Activated naive CD8-positive, alpha-beta T cell treated with anti-CD3 and anti-CD28 coated beads, Interleukin-2, amount 50 U/mL, for 24 hours (primary cell): ENCODE data around the gene RBM4.
A peak's percentile ranks its signal among the peaks of the same experiment; 100 is the strongest.
"Not testable (repeated sequence)": the region's sequence is repeated elsewhere in the genome, so short reads cannot be mapped to it uniquely, and the experiment has no call there.

Experiments used
- ATAC-seq: fragments of 150-1000 bp; cut with Tn5 transposase; one replicate; pipeline ENCODE4 v1.10.0; 2021
- DNase-seq: peaks from one replicate; pipeline ENCODE4 v3.0.0; 2021
- H3K27ac Mint-ChIP-seq: one replicate; pipeline ENCODE4 v1.8.0; 2021; ENCODE audit warnings: mild to moderate bottlenecking, mixed read lengths
- H3K27me3 Mint-ChIP-seq: one replicate; pipeline ENCODE4 v1.8.0; 2021; ENCODE audit warnings: mixed read lengths
- H3K36me3 Mint-ChIP-seq: one replicate; pipeline ENCODE4 v1.8.0; 2021; ENCODE audit warnings: low read depth, mixed read lengths
- H3K4me1 Mint-ChIP-seq: one replicate; pipeline ENCODE4 v1.8.0; 2021; ENCODE audit warnings: mixed read lengths
- H3K4me3 Mint-ChIP-seq: one replicate; pipeline ENCODE4 v1.8.0; 2021; ENCODE audit warnings: mild to moderate bottlenecking, moderate library complexity, mixed read lengths
- H3K9me3 Mint-ChIP-seq: one replicate; pipeline ENCODE4 v1.8.0; 2021; ENCODE audit warnings: mixed read lengths

RBM4 gene

GRCh38 chr11:66606608-66607007 is 31.9 kb upstream of the RBM4 start:
- DNase-seq, H3K27me3 Mint-ChIP-seq, ATAC-seq, H3K9me3 Mint-ChIP-seq, H3K4me3 Mint-ChIP-seq, H3K27ac Mint-ChIP-seq, H3K36me3 Mint-ChIP-seq: not testable (repeated sequence)
- H3K4me1 Mint-ChIP-seq = peaks cover 16% of the 10 kb centered on the region

- H3K4me3 Mint-ChIP-seq = no peak overlapping the region
- H3K27me3 Mint-ChIP-seq = no peaks in the 10 kb centered on the region
- H3K36me3 Mint-ChIP-seq = peaks cover 4% of the 10 kb centered on the region
- H3K27ac Mint-ChIP-seq = no peak overlapping the region
- no peak for DNase-seq
- no peaks in the 10 kb centered on the region for H3K9me3 Mint-ChIP-seq
- ATAC-seq = no peak
- H3K4me1 Mint-ChIP-seq = peaks cover 18% of the 10 kb centered on the region
Measured at GRCh38 chr11:66607126-66607834, 31.2 kb upstream of the RBM4 start.

- ATAC-seq = no peak
- Mint-ChIP-seq H3K27ac (no peak overlapping the region), H3K27me3 (no peaks in the 10 kb centered on the region), H3K9me3 (no peaks in the 10 kb centered on the region), H3K4me1 (peaks cover 18% of the 10 kb centered on the region), H3K36me3 (peaks cover 2% of the 10 kb centered on the region), H3K4me3 (no peak overlapping the region)
- DNase-seq = no peak
Measured at GRCh38 chr11:66609721-66610617, 28.5 kb upstream of the RBM4 start.

- H3K27ac Mint-ChIP-seq = no peak overlapping the region
- H3K27me3 Mint-ChIP-seq = no peaks in the 10 kb centered on the region
- ATAC-seq (no peak), DNase-seq (no peak)
- no peak overlapping the region for H3K4me3 Mint-ChIP-seq
- peaks cover 31% of the 10 kb centered on the region for H3K4me1 Mint-ChIP-seq
- H3K9me3 Mint-ChIP-seq = no peaks in the 10 kb centered on the region
- H3K36me3 Mint-ChIP-seq = peaks cover 17% of the 10 kb centered on the region
Measured at GRCh38 chr11:66612458-66612857, 26.0 kb upstream of the RBM4 start.

GRCh38 chr11:66614073-66614472 is 24.4 kb upstream of the RBM4 start:
- no peaks in the 10 kb centered on the region for H3K27me3 Mint-ChIP-seq
- no peak for ATAC-seq
- H3K4me1 Mint-ChIP-seq = peaks cover 40% of the 10 kb centered on the region
- H3K36me3 Mint-ChIP-seq = peaks cover 33% of the 10 kb centered on the region
- no peak for DNase-seq
- no peak overlapping the region for H3K4me3 Mint-ChIP-seq
- H3K9me3 Mint-ChIP-seq = no peaks in the 10 kb centered on the region
- H3K27ac Mint-ChIP-seq = no peak overlapping the region

GRCh38 chr11:66616379-66617154 is 21.9 kb upstream of the RBM4 start, which contains the start of gene RBM14:
RBM14 (plus strand) TSS chr11:66616630; CDS start chr11:66616721, 91 bp downstream.
- no peaks in the 10 kb centered on the region for H3K9me3 Mint-ChIP-seq
- H3K36me3 Mint-ChIP-seq = peaks cover 51% of the 10 kb centered on the region
- H3K4me3 Mint-ChIP-seq = peak within 1 kb of the TSS; percentile 89
- peak within 1 kb of the TSS; percentile 98 for H3K27ac Mint-ChIP-seq
- ATAC-seq (peak; percentile 97), DNase-seq (peak; percentile 98)
- H3K27me3 Mint-ChIP-seq = no peaks in the 10 kb centered on the region
- peaks cover 47% of the 10 kb centered on the region for H3K4me1 Mint-ChIP-seq

DNA sequence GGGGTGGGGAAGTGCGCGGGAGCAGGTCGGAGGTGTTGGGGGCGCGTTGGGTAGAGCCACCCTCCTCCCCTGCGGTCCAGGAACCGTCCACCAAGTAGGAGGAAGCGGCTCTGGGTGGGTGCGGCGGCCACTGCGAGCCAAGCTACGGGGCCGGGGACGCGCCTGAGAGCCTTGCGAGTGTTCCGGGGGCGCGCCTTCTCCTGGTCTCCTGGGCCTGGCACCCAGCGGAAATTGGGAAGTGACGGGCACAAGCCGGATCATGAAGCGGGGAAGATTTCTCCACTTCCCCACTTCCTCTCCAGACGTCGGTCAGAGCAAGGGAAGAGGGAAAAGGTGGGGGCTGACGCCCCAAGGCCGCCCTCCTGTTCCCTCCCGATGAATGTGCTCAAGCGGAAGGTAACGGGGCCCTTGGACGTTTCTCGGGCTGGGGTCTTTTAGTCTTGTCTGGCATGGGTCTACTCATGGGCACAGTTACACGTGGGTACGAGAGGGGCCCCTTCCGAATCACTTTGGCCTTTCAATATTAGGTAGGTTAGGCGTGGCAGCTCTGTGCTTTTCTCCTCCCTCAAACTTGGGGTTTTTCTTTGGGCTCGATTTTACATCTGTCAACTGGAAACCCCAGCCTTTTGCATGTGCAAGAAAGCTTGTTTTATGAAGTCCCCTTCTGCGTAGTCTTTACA is 21.2 kb upstream of the RBM4 start:
- no peak for DNase-seq
- Mint-ChIP-seq H3K9me3 (no peaks in the 10 kb centered on the region), H3K36me3 (peaks cover 56% of the 10 kb centered on the region), H3K4me1 (peaks cover 52% of the 10 kb centered on the region), H3K27me3 (no peaks in the 10 kb centered on the region), H3K27ac (peak overlapping the region; percentile 98), H3K4me3 (peak overlapping the region; percentile 89)
- ATAC-seq = no peak

- Mint-ChIP-seq H3K36me3 (peaks cover 74% of the 10 kb centered on the region), H3K27me3 (no peaks in the 10 kb centered on the region), H3K27ac (peak overlapping the region; percentile 98), H3K4me3 (peak overlapping the region; percentile 89), H3K9me3 (no peaks in the 10 kb centered on the region), H3K4me1 (peaks cover 70% of the 10 kb centered on the region)
- no peak for DNase-seq
- ATAC-seq = peak; percentile 8
Measured at GRCh38 chr11:66619080-66619554, 19.4 kb upstream of the RBM4 start.

DNA sequence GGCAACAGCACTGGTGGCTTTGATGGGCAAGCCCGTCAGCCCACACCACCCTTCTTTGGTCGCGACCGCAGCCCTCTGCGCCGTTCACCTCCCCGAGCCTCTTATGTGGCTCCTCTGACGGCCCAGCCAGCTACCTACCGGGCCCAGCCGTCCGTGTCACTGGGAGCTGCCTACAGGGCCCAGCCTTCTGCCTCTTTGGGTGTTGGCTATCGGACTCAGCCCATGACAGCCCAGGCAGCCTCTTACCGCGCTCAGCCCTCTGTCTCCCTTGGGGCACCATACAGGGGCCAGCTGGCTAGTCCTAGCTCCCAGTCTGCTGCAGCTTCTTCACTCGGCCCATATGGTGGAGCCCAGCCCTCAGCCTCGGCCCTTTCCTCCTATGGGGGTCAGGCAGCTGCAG is 14.1 kb upstream of the RBM4 start:
- ATAC-seq = no peak
- H3K4me3 Mint-ChIP-seq = no peak overlapping the region
- peaks cover 77% of the 10 kb centered on the region for H3K36me3 Mint-ChIP-seq
- peaks cover 61% of the 10 kb centered on the region for H3K4me1 Mint-ChIP-seq
- H3K9me3 Mint-ChIP-seq = no peaks in the 10 kb centered on the region
- DNase-seq = no peak
- no peak overlapping the region for H3K27ac Mint-ChIP-seq
- H3K27me3 Mint-ChIP-seq = no peaks in the 10 kb centered on the region

DNA sequence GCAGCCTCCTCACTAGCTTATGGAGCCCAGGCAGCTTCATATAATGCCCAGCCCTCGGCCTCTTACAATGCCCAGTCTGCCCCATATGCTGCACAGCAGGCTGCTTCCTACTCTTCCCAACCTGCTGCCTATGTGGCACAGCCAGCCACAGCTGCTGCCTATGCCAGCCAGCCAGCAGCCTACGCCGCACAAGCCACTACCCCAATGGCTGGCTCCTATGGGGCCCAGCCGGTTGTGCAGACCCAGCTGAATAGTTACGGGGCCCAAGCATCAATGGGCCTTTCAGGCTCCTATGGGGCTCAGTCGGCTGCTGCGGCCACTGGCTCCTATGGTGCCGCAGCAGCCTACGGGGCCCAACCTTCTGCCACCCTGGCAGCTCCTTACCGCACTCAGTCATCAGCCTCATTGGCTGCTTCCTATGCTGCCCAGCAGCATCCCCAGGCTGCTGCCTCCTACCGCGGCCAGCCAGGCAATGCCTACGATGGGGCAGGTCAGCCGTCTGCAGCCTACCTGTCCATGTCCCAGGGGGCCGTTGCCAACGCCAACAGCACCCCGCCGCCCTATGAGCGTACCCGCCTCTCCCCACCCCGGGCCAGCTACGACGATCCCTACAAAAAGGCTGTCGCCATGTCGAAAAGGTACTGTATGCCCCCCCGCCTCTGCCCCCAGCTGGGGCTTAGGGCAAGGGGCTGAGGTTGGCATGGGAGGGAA is 13.3 kb upstream of the RBM4 start:
- no peak for DNase-seq
- Mint-ChIP-seq H3K27ac (no peak overlapping the region), H3K4me3 (no peak overlapping the region), H3K9me3 (no peaks in the 10 kb centered on the region), H3K27me3 (no peaks in the 10 kb centered on the region), H3K4me1 (peaks cover 60% of the 10 kb centered on the region), H3K36me3 (peaks cover 79% of the 10 kb centered on the region)
- no peak for ATAC-seq

DNA sequence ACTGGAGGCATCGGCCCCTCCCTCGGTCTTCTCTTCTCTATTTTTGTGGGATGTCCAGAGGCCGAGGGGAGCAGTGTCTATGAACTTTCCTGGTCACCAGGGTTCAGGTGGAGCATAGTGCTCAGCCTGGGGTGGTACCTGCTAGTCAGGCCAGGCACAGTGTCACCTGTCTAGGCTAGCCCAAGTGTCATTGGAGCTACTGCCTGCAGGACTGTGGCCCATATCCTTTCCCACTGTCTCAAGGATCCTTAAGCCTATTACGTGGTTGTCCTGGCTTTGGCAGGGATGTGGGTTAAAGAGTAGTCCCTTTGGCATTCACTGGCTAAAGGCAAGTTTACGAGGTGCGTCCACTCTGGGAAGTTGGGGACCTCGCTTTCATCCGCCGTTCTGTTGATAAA is 12.8 kb upstream of the RBM4 start:
- ATAC-seq (no peak), DNase-seq (no peak)
- Mint-ChIP-seq H3K27ac (no peak overlapping the region), H3K9me3 (no peaks in the 10 kb centered on the region), H3K27me3 (no peaks in the 10 kb centered on the region), H3K4me1 (peaks cover 58% of the 10 kb centered on the region), H3K4me3 (no peak overlapping the region), H3K36me3 (peaks cover 74% of the 10 kb centered on the region)

DNA sequence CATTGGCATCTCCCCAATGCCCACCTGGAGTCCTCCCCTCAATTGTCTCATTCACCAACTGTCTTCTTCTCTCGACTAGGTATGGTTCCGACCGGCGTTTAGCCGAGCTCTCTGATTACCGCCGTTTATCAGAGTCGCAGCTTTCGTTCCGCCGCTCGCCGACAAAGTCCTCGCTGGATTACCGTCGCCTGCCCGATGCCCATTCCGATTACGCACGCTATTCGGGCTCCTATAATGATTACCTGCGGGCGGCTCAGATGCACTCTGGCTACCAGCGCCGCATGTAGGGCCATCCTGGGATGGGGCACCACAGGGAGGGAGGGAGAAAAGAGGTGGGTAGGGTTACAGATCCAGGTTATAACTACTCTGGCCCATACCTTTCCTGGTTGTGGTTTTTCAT is 12.1 kb upstream of the RBM4 start:
- Mint-ChIP-seq H3K36me3 (peaks cover 71% of the 10 kb centered on the region), H3K4me1 (peaks cover 53% of the 10 kb centered on the region), H3K27ac (no peak overlapping the region), H3K9me3 (no peaks in the 10 kb centered on the region), H3K4me3 (no peak overlapping the region), H3K27me3 (no peaks in the 10 kb centered on the region)
- no peak for DNase-seq
- no peak for ATAC-seq

GRCh38 chr11:66626926-66627325 is 11.6 kb upstream of the RBM4 start:
- no peak overlapping the region for H3K27ac Mint-ChIP-seq
- ATAC-seq = no peak
- H3K4me1 Mint-ChIP-seq = peaks cover 51% of the 10 kb centered on the region

More at GRCh38 chr11:66626926-66627325, 11.6 kb upstream of the RBM4 start:
- no peaks in the 10 kb centered on the region for H3K27me3 Mint-ChIP-seq
- H3K4me3 Mint-ChIP-seq = no peak overlapping the region
- H3K9me3 Mint-ChIP-seq = no peaks in the 10 kb centered on the region
- DNase-seq = no peak
- peaks cover 72% of the 10 kb centered on the region for H3K36me3 Mint-ChIP-seq
